A549 (cell line): ENCODE data around the gene EIF4G2. TPM values are rescaled to one million over a fixed set of nuclear protein-coding genes. Genes with fewer than 3 reads are reported as not detected.

ENCODE experiments used
- ATAC-seq, 2 experiments: fragments of 200-7000 bp in 1 of 2; fragments of >200 bp in 1 of 2; cut with Nextera tagmentation in 1 of 2; cut with Tn5 transposase in 1 of 2; 3 replicates each; pipeline versions ENCODE4 v1.8.0 to v1.9.1; 2018 to 2020; ENCODE audit warnings: mild to moderate bottlenecking in 1 of 2, moderate library complexity in 1 of 2
- CTCF ChIA-PET: fragments of 300-600 bp; sonication (Branson Sonifier 250); formaldehyde crosslinking; extraction: SDS; loops from one replicate; lab custom pipeline; 2021; ENCODE audit warnings: antibody characterized with exemption, inconsistent platforms; lab: Yijun Ruan, JAX
- POLR2A ChIA-PET: fragments of 350-600 bp; formaldehyde crosslinking; extraction: SDS; loops from one replicate; lab custom pipeline; 2021; ENCODE audit warnings: antibody characterized with exemption, inconsistent platforms; lab: Yijun Ruan, JAX
- DNase-seq, 2 experiments: peaks; one replicate each; pipeline versions ENCODE4 v3.0.0 to v3.0.0-alpha.2; 2011 to 2016; ENCODE audit warnings: low read depth in 1 of 2, low spot score in 1 of 2
- FAIRE-seq: peaks from 2 replicates; lab custom pipeline; 2011; peaks lifted over from hg19 to GRCh38; lab: Jason Lieb, UNC
- H3K27ac ChIP-seq, 2 experiments: fragments of >200 bp; sonication (Bioruptor Twin); formaldehyde crosslinking; 3 replicates each; pipeline ENCODE4 v1.5.1; 2016 to 2017
- H3K4me1 ChIP-seq: fragments of >200 bp; sonication (Bioruptor Twin); formaldehyde crosslinking; 3 replicates; pipeline ENCODE4 v1.6.1; 2016
- H3K4me2 ChIP-seq: fragments of >200 bp; sonication (Bioruptor Twin); formaldehyde crosslinking; 3 replicates; pipeline ENCODE4 v1.6.1; 2016
- H3K4me3 ChIP-seq: fragments of >200 bp; sonication (Bioruptor Twin); formaldehyde crosslinking; 3 replicates; pipeline ENCODE4 v1.5.1; 2016
- H3K9me3 ChIP-seq: fragments of >200 bp; sonication (Bioruptor Twin); formaldehyde crosslinking; 3 replicates; pipeline ENCODE4 v1.6.1; 2016
- CHD2 ChIP-seq: fragments of 150-350 bp; IDR thresholded peaks from 2 replicates; pipeline ENCODE4 v1.6.1; 2014; ENCODE audit warnings: low read length; ENCODE audit not compliant: partially characterized antibody
- E2F6 ChIP-seq: IDR thresholded peaks from 2 replicates; pipeline ENCODE4 v1.6.1; 2012; ENCODE audit warnings: low read depth, borderline replicate concordance
- EHMT2 ChIP-seq: fragments of 200-600 bp; sonication (generic); IDR thresholded peaks from 2 replicates; pipeline ENCODE4 v1.6.1; 2016; ENCODE audit warnings: antibody characterized with exemption, low read depth, mild to moderate bottlenecking, moderate library complexity
- GATA3 ChIP-seq: IDR thresholded peaks from 2 replicates; pipeline ENCODE4 v1.6.1; 2012; ENCODE audit warnings: borderline replicate concordance
- HDAC2 ChIP-seq: fragments of 200-600 bp; sonication (generic); IDR thresholded peaks from 2 replicates; pipeline ENCODE4 v1.6.1; 2016
- HES2 ChIP-seq: fragments of >200 bp; sonication (Bioruptor Twin); formaldehyde crosslinking; IDR thresholded peaks from 2 replicates; pipeline ENCODE4 v1.6.1; 2016
- HOXB13 ChIP-seq: fragments of 250-450 bp; sonication (Bioruptor Pico); IDR thresholded peaks from 2 replicates; pipeline ENCODE4 v1.5.0; 2020; ENCODE audit warnings: low read depth, mild to moderate bottlenecking, moderate library complexity
- HOXB5 ChIP-seq: fragments of 250-450 bp; sonication (Bioruptor Pico); IDR thresholded peaks from 2 replicates; pipeline ENCODE4 v1.5.0; 2020; ENCODE audit warnings: mild to moderate bottlenecking, moderate library complexity
- MAZ ChIP-seq: fragments of 150-350 bp; IDR thresholded peaks from 2 replicates; pipeline ENCODE4 v1.6.1; 2014; ENCODE audit warnings: antibody characterized with exemption, low read depth, low read length, borderline replicate concordance
- MYC ChIP-seq: IDR thresholded peaks from 2 replicates; pipeline ENCODE4 v1.6.1; 2012; ENCODE audit warnings: mild to moderate bottlenecking, inconsistent platforms, low read length, improper control_type of control experiment, borderline replicate concordance
- RAD21 ChIP-seq, 2 experiments: fragments of >200 bp in 1 of 2; sonication (Bioruptor Twin) in 1 of 2; formaldehyde crosslinking in 1 of 2; IDR thresholded peaks in 1 of 2; conservative IDR thresholded peaks in 1 of 2; 2 replicates in 1 of 2; 3 replicates in 1 of 2; pipeline ENCODE4 v1.6.1; 2012 to 2018; ENCODE audit warnings: inconsistent platforms in 1 of 2
- RARB ChIP-seq: fragments of 250-450 bp; sonication (Bioruptor Pico); IDR thresholded peaks from 2 replicates; pipeline ENCODE4 v1.8.0; 2021; ENCODE audit warnings: mild to moderate bottlenecking, moderate library complexity
- REST ChIP-seq: fragments of 200-600 bp; sonication (generic); IDR thresholded peaks from 2 replicates; pipeline ENCODE4 v1.6.1; 2016; ENCODE audit warnings: antibody characterized with exemption, mild to moderate bottlenecking, moderate library complexity
- RFX5 ChIP-seq: fragments of 450-650 bp; IDR thresholded peaks from 2 replicates; pipeline ENCODE4 v1.7.1; 2014; ENCODE audit warnings: antibody characterized with exemption, mild to moderate bottlenecking, moderate library complexity
- SREBF2 ChIP-seq: fragments of 450-650 bp; IDR thresholded peaks from 2 replicates; pipeline ENCODE4 v1.6.1; 2014; ENCODE audit warnings: mild to moderate bottlenecking, moderate library complexity
- ZC3H11A ChIP-seq: fragments of 450-650 bp; IDR thresholded peaks from 2 replicates; pipeline ENCODE4 v1.6.1; 2014; ENCODE audit warnings: antibody characterized with exemption, mild to moderate bottlenecking
- ZNF302 ChIP-seq: fragments of 250-450 bp; sonication (Bioruptor Pico); IDR thresholded peaks from 2 replicates; pipeline ENCODE4 v1.9.0; 2021; ENCODE audit warnings: inconsistent platforms, mild to moderate bottlenecking, moderate library complexity
- WGBS: methylation state at CpG from one replicate; pipeline ENCODE4 v1.1.6; 2017; ENCODE audit errors: missing lambda C conversion rate; 5-methylcytosine and 5-hydroxymethylcytosine counted together
- polyA plus RNA-seq, 4 experiments: library from polyadenylated mRNA; depleted of rRNA in 3 of 4; stranded (reverse); fragments of >200 nt; fragmentation: RNase III in 1 of 4; extraction: RNeasy Plus Mini Kit Qiagen cat#74134 plus additional on column Dnase treatment in 1 of 4; gene quantifications; 2 replicates in 3 of 4; 3 replicates in 1 of 4; pipeline ENCODE4 v1.2.3, GENCODE V29; 2011 to 2017

EIF4G2 gene
- polyA plus RNA-seq, 2 of the 4 experiments (the other 2 are of a cell fraction) = 901 to 1,171 TPM

- Histone ChIP-seq H3K9me3 (no peaks in the 10 kb centered on the region), H3K4me1 (peaks cover 9% of the 10 kb centered on the region; the same call in 1 of the 3 replicates), H3K27ac (peak overlapping the region in 1 of 2 experiments; percentile 92; a peak in 4 of 6 replicates), H3K4me2 (peak overlapping the region; percentile 83), H3K4me3 (peak overlapping the region; percentile 78)
- 19% methylated on average over 2 of the region's 2 CpGs for WGBS
- ATAC-seq = no peak
- DNase-seq = no peak
- no peak for FAIRE-seq
- CTCF ChIA-PET = interaction anchor here (1.0 to 1.1 kb wide), 2 partner anchors 128 to 346 kb away, joined by 3 read pairs; no protein-coding TSS in a partner anchor
- TF ChIP-seq E2F6 (no peak), GATA3 (no peak), MAZ (no peak), HOXB13 (CRISPR knock-in tag) (no peak), EHMT2 (no peak), CHD2 (no peak), RAD21 (conservative IDR thresholded peaks at IDR 0.05 in 1 of 2, IDR thresholded peaks at IDR 0.05 in 1 of 2) (no peak), SREBF2 (no peak), HES2 (no peak), MYC (no peak), HDAC2 (no peak), REST (no peak)
- POLR2A ChIA-PET = interaction anchor here (1.2 kb wide), 1 partner anchor 346 kb away, joined by 3 read pairs; no protein-coding TSS in a partner anchor
Observed at GRCh38 chr11:10752061-10752460, 56.7 kb downstream of the EIF4G2 start.

- no peaks in the 10 kb centered on the region for H3K9me3 ChIP-seq
- TF ChIP-seq MAZ (no peak), ZC3H11A (no peak), CHD2 (no peak), HOXB5 (CRISPR knock-in tag) (no peak), RARB (CRISPR knock-in tag) (no peak), ZNF302 (CRISPR knock-in tag) (no peak), RFX5 (no peak)
- WGBS = 2% methylated on average over 13 of the region's 14 CpGs
- H3K4me3 ChIP-seq = peak overlapping the region; percentile 78
- ChIA-PET POLR2A (interaction anchor here (0.6 to 1.4 kb wide), 15 partner anchors 8 to 1004 kb away, joined by 3 to 21 read pairs (median 4); partner anchors contain the start of genes ADM, AMPD3, EIF4G2 and GALNT18), CTCF (interaction anchor here (0.8 to 1.1 kb wide), 5 partner anchors 12 to 443 kb away, joined by 3 to 4 read pairs (median 3); no protein-coding TSS in a partner anchor)
- ATAC-seq (peak; percentile 34 to 39), DNase-seq (no peak), FAIRE-seq (no peak)
- H3K4me1 ChIP-seq = peaks cover 9% of the 10 kb centered on the region; the same call in 1 of the 3 replicates
- H3K4me2 ChIP-seq = peak overlapping the region; percentile 83
- peak overlapping the region; percentile 86 to 92 for H3K27ac ChIP-seq
Observed at GRCh38 chr11:10751581-10751940, 57.2 kb downstream of the EIF4G2 start.
